ENCODE measurements around the gene FBXL19. TPM values are rescaled to one million over a fixed set of nuclear protein-coding genes. Genes with fewer than 3 reads are reported as not detected.

Gene FBXL19
- total and polyA plus RNA-seq, 2 of the 13 experiments (the other 11 are each of a cell fraction or from before 2014, with no cell fraction given) = 6.0 to 13.7 TPM

GRCh38 chr16:30984669-30985400 lies 61.5 kb downstream of the FBXL19 start, which contains the start of gene HSD3B7 (continued):
- 0 out of 2 replicates have a peak, but pooled peaks have one; percentile 73 for TF ChIP-seq KLF12 (CRISPR knock-in tag; IDR thresholded peaks at IDR 0.05; ENCODE audit: borderline replicate concordance)
- TF ChIP-seq ZFP41 (CRISPR knock-in tag; IDR thresholded peaks at IDR 0.05; ENCODE audit: borderline replicate concordance) = no peak
- no peak for TF ChIP-seq BHLHE40 (IDR thresholded peaks at IDR 0.05; ENCODE audit: low read length)
- TF ChIP-seq PHB2 (IDR thresholded peaks at IDR 0.05; ENCODE audit: partially characterized antibody) = no peak
- no peak; the same call in 1 of the 2 replicates for TF ChIP-seq BORCS8-MEF2B (CRISPR knock-in tag; IDR thresholded peaks at IDR 0.05)
- no peak; the same call in none of the 2 replicates for TF ChIP-seq HDAC2 (CRISPR knock-in tag; IDR thresholded peaks at IDR 0.05)
- no peak for TF ChIP-seq ATF6 (CRISPR knock-in tag; conservative IDR thresholded peaks at IDR 0.05)
- TF ChIP-seq GLI4 (CRISPR knock-in tag; IDR thresholded peaks at IDR 0.05; ENCODE audit: borderline replicate concordance) = no peak
- no peak for TF ChIP-seq ZZZ3 (CRISPR knock-in tag; IDR thresholded peaks at IDR 0.05; ENCODE audit: borderline replicate concordance)
- peak; percentile 86 for TF ChIP-seq ERF (CRISPR knock-in tag; IDR thresholded peaks at IDR 0.05)
- TF ChIP-seq RAD51 (IDR thresholded peaks at IDR 0.05; ENCODE audit: borderline replicate concordance) = no peak
- no peak for TF ChIP-seq ZNF644 (CRISPR knock-in tag; IDR thresholded peaks at IDR 0.05; ENCODE audit: low read depth)
- no peak for TF ChIP-seq DMTF1 (CRISPR knock-in tag; IDR thresholded peaks at IDR 0.05)
- peak; percentile 68 for TF ChIP-seq ELF1 (CRISPR knock-in tag; IDR thresholded peaks at IDR 0.05)
- peak; percentile 19; the same call in 1 of the 2 replicates for TF ChIP-seq HNF4G (IDR thresholded peaks at IDR 0.05; ENCODE audit: borderline replicate concordance, low read depth, low read length)
- no peak for TF ChIP-seq HNF4G (CRISPR knock-in tag; IDR thresholded peaks at IDR 0.05; ENCODE audit: borderline replicate concordance, low read depth)
- no peak for TF ChIP-seq ZBTB1 (CRISPR knock-in tag; IDR thresholded peaks at IDR 0.05; ENCODE audit: borderline replicate concordance)
- TF ChIP-seq ZNF513 (CRISPR knock-in tag; conservative IDR thresholded peaks at IDR 0.05) = no peak
- peak; percentile 87 for TF ChIP-seq AGO1 (IDR thresholded peaks at IDR 0.05; ENCODE audit: low read depth, low read length, poor library complexity, severe bottlenecking)
- no peak for TF ChIP-seq ZBTB10 (CRISPR knock-in tag; IDR thresholded peaks at IDR 0.05; ENCODE audit: borderline replicate concordance)
- 0 out of 2 replicates have a peak, but pooled peaks have one; percentile 41 for TF ChIP-seq ZNF558 (CRISPR knock-in tag; IDR thresholded peaks at IDR 0.05; ENCODE audit: borderline replicate concordance)

All from HepG2 (cell line).